SJSA1 (cell line): ENCODE measurements around the gene CCT8. TPM values are rescaled to one million over a fixed set of nuclear protein-coding genes. Genes with fewer than 3 reads are reported as not detected.
"Not testable (repeated sequence)": the region's sequence is repeated elsewhere in the genome, so short reads cannot be mapped to it uniquely, and the experiment has no call there.

Experiments
- DNase-seq, 2 experiments: peaks; one replicate each; pipeline ENCODE4 v3.0.0-alpha.2; 2015 to 2020; ENCODE audit warnings: low spot score in 2 of 2, low read depth in 1 of 2
- H3K27ac ChIP-seq: fragments of 250-450 bp; sonication (Bioruptor Pico); 2 replicates; pipeline ENCODE4 v1.5.1; 2020; ENCODE audit warnings: mild to moderate bottlenecking, moderate library complexity
- H3K27me3 ChIP-seq: fragments of 250-450 bp; sonication (Bioruptor Pico); replicated peaks from 2 replicates; pipeline ENCODE4 v1.5.1; 2020; ENCODE audit warnings: mild to moderate bottlenecking, moderate library complexity
- H3K36me3 ChIP-seq: fragments of 250-450 bp; sonication (Bioruptor Pico); 2 replicates; pipeline ENCODE4 v1.5.1; 2020; ENCODE audit warnings: mild to moderate bottlenecking
- H3K4me1 ChIP-seq: fragments of 250-450 bp; sonication (Bioruptor Pico); replicated peaks from 2 replicates; pipeline ENCODE4 v1.6.1; 2021; ENCODE audit warnings: mild to moderate bottlenecking
- H3K4me3 ChIP-seq: fragments of 250-450 bp; sonication (Bioruptor Pico); 2 replicates; pipeline ENCODE4 v1.5.1; 2020; ENCODE audit warnings: mild to moderate bottlenecking
- H3K9me3 ChIP-seq: fragments of 250-450 bp; sonication (Bioruptor Pico); replicated peaks from 2 replicates; pipeline ENCODE4 v1.5.1; 2020; ENCODE audit warnings: mild to moderate bottlenecking
- total RNA-seq: library from RNA; depleted of rRNA; stranded (reverse); fragments of >200 nt; shearing (Covaris generic); gene quantifications from 2 replicates; pipeline ENCODE4 v1.2.3, GENCODE V29; 2014; rRNA removed

The CCT8 gene
- total RNA-seq, 1 experiment from 2014 or later, result 330 TPM

GRCh38 chr21:29024474-29025327, 48.7 kb downstream of the CCT8 start, which contains the start of gene USP16:
Gene USP16 (plus strand): TSS chr21:29024668. CDS start chr21:29027914, 3,246 bp downstream.
- H3K9me3 ChIP-seq, result no peaks in the 10 kb centered on the region
- H3K4me3 ChIP-seq, result peak within 1 kb of the TSS; percentile 72
- H3K4me1 ChIP-seq, result peaks cover 7% of the 10 kb centered on the region
- peaks cover 8% of the 10 kb centered on the region for H3K36me3 ChIP-seq
- no peaks in the 10 kb centered on the region for H3K27me3 ChIP-seq
- peak within 1 kb of the TSS; percentile 98 for H3K27ac ChIP-seq
- DNase-seq, result peak; percentile 97 to 100

GRCh38 chr21:29022166-29022565, 51.3 kb downstream of the CCT8 start:
- Histone ChIP-seq H3K36me3 (peaks cover 4% of the 10 kb centered on the region), H3K27me3 (no peaks in the 10 kb centered on the region)

DNA sequence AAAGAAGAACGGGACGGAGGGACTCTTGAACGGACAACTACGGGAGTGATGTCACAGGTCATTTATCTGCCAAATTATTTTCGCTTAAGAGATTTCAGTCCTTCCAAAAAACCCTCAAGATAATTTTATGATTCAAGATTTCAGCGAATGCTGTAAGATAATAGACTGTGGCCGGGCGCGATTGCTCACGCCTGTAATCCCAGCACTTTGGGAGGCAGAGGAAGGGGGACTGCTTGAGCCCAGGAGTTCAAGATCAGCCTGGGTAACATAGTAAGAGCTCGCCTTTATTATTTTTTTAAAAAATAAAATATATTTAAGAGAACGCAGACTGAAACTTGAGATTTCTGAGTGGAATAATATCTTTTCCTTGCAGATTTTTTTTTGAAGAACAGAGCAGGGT, 54.9 kb downstream of the CCT8 start:
- Histone ChIP-seq H3K27ac (peak overlapping the region; percentile 85), H3K36me3 (peaks cover 7% of the 10 kb centered on the region), H3K9me3 (no peaks in the 10 kb centered on the region), H3K4me3 (peak overlapping the region; percentile 91), H3K27me3 (no peaks in the 10 kb centered on the region), H3K4me1 (peaks cover 15% of the 10 kb centered on the region)
- DNase-seq, result peak in 1 of 2 experiments; percentile 24

More at GRCh38 chr21:29022166-29022565, 51.3 kb downstream of the CCT8 start:
- no peaks in the 10 kb centered on the region for H3K9me3 ChIP-seq
- H3K4me1 ChIP-seq, result peaks cover 19% of the 10 kb centered on the region
- no peak overlapping the region for H3K27ac ChIP-seq
- H3K4me3 ChIP-seq, result no peak overlapping the region
- no peak for DNase-seq

DNA sequence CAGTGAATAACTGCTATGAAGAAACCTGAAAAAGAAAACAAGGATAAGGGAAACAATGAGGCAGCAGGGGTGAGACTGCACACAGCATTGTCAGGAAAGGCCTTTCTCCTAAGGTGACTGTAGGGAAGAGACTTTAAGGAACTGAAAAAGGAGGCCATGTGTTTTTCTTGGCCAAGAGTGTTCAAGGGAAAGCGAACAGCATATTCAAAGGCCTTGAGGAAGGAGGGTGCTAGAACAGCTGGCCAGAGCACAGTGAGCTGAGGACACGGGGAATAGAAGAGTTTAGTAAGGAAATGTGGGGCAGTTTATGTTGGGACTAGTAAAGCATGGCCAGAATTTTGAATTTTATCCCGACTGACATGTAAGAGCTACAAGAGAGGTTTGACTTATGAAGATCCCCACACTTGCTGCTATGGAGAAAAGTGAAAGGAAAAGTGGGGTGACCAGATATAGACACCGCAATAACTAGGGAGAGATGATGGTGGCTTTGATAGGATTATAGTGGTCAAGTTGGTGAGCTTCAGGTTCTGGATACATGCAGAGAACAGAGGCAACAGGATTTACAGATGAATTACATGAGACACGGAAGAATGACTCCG, 55.7 kb downstream of the CCT8 start:
- DNase-seq, result no peak
- Histone ChIP-seq H3K4me3 (peak overlapping the region; percentile 91), H3K27me3 (no peaks in the 10 kb centered on the region), H3K27ac (peak overlapping the region; percentile 85), H3K36me3 (peaks cover 7% of the 10 kb centered on the region), H3K4me1 (peaks cover 15% of the 10 kb centered on the region), H3K9me3 (no peaks in the 10 kb centered on the region)

DNA sequence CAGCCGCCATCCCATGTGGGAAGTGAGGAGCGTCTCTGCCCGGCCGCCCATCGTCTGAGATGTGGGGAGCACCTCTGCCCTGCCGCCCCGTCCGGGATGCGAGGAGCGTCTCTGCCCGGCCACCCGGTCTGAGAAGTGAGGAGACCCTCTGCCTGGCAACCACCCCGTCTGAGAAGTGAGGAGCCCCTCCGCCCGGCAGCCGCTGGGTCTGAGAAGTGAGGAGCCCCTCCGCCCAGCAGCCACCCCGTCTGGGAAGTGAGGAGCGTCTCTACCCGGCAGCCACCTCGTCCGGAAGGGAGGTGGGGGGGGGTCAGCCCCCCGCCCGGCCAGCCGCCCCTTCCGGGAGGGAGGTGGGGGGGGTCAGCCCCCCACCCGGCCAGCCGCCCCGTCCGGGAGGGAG, 62.2 kb downstream of the CCT8 start:
- not testable (repeated sequence) for H3K9me3 ChIP-seq, H3K4me1 ChIP-seq, H3K27ac ChIP-seq, H3K27me3 ChIP-seq, H3K4me3 ChIP-seq, DNase-seq
- peaks cover 28% of the 10 kb centered on the region for H3K36me3 ChIP-seq

- Histone ChIP-seq H3K36me3 (peaks cover 37% of the 10 kb centered on the region), H3K4me1 (no peaks in the 10 kb centered on the region), H3K27me3 (no peaks in the 10 kb centered on the region), H3K9me3 (0 out of 2 replicates have a peak, but pooled peaks cover 2% of the 10 kb centered on the region), H3K27ac (no peak overlapping the region), H3K4me3 (no peak overlapping the region)
- DNase-seq, result no peak
Observed at GRCh38 chr21:29008367-29008766, 65.1 kb downstream of the CCT8 start.

- H3K4me1 ChIP-seq, result no peaks in the 10 kb centered on the region
- H3K27me3 ChIP-seq, result no peaks in the 10 kb centered on the region
- H3K9me3 ChIP-seq, result 0 out of 2 replicates have a peak, but pooled peaks cover 2% of the 10 kb centered on the region
- no peak overlapping the region for H3K4me3 ChIP-seq
- no peak for DNase-seq
- H3K27ac ChIP-seq, result no peak overlapping the region
- peaks cover 37% of the 10 kb centered on the region for H3K36me3 ChIP-seq
Observed at GRCh38 chr21:29007810-29008209, 65.6 kb downstream of the CCT8 start.

- Histone ChIP-seq H3K27ac (no peak overlapping the region), H3K27me3 (no peaks in the 10 kb centered on the region), H3K4me3 (no peak overlapping the region), H3K9me3 (0 out of 2 replicates have a peak, but pooled peaks cover 2% of the 10 kb centered on the region), H3K4me1 (peaks cover 3% of the 10 kb centered on the region; the same call in 1 of the 2 replicates), H3K36me3 (peaks cover 37% of the 10 kb centered on the region)
- DNase-seq, result no peak
Observed at GRCh38 chr21:29007135-29007534, 66.3 kb downstream of the CCT8 start.

Other genes starting within 250 kb of the CCT8 start
- 23.5 and 31.0 TPM in 2 replicates for gene LTN1, start 80.8 kb downstream of the CCT8 start, total RNA-seq
- 20.0 and 24.4 TPM in 2 replicates for gene RWDD2B, start 54.3 kb downstream of the CCT8 start, total RNA-seq
- gene USP16, start 49.0 kb downstream of the CCT8 start, total RNA-seq, result 54.1 and 62.1 TPM in 2 replicates
- 5.3 and 11.7 TPM in 2 replicates for gene MAP3K7CL, start 57.0 kb upstream of the CCT8 start, total RNA-seq
- gene BACH1, start 225.3 kb upstream of the CCT8 start, total RNA-seq, result 46.0 and 47.3 TPM in 2 replicates